ENCODE results near the gene ZNF407. TPM values are rescaled to one million over a fixed set of nuclear protein-coding genes. Genes with fewer than 3 reads are reported as not detected.

ZNF407 gene
- total and polyA plus RNA-seq, 2 of the 13 experiments (the other 11 are each of a cell fraction or from before 2014, with no cell fraction given): 2.3 to 8.7 TPM

GRCh38 chr18:74597034-74597661, 522 bp upstream of the ZNF407 start (continued):
- TF ChIP-seq THRA (CRISPR knock-in tag; IDR thresholded peaks at IDR 0.05; ENCODE audit: borderline replicate concordance): no peak
- TF ChIP-seq ZBTB4 (CRISPR knock-in tag; IDR thresholded peaks at IDR 0.05; ENCODE audit: borderline replicate concordance): no peak
- no peak for TF ChIP-seq SOX6 (IDR thresholded peaks at IDR 0.05)
- 0 out of 2 replicates have a peak, but pooled peaks have one; percentile 26 for TF ChIP-seq SOX6 (CRISPR knock-in tag; IDR thresholded peaks at IDR 0.05)
- TF ChIP-seq, protein P1, sequence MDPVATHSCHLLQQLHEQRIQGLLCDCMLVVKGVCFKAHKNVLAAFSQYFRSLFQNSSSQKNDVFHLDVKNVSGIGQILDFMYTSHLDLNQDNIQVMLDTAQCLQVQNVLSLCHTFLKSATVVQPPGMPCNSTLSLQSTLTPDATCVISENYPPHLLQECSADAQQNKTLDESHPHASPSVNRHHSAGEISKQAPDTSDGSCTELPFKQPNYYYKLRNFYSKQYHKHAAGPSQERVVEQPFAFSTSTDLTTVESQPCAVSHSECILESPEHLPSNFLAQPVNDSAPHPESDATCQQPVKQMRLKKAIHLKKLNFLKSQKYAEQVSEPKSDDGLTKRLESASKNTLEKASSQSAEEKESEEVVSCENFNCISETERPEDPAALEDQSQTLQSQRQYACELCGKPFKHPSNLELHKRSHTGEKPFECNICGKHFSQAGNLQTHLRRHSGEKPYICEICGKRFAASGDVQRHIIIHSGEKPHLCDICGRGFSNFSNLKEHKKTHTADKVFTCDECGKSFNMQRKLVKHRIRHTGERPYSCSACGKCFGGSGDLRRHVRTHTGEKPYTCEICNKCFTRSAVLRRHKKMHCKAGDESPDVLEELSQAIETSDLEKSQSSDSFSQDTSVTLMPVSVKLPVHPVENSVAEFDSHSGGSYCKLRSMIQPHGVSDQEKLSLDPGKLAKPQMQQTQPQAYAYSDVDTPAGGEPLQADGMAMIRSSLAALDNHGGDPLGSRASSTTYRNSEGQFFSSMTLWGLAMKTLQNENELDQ (CRISPR knock-in tag; IDR thresholded peaks at IDR 0.05; ENCODE audit: borderline replicate concordance): no peak
- no peak for TF ChIP-seq ZNF619 (CRISPR knock-in tag; IDR thresholded peaks at IDR 0.05)
- TF ChIP-seq ZNF564 (CRISPR knock-in tag; IDR thresholded peaks at IDR 0.05): 0 out of 2 replicates have a peak, but pooled peaks have one; percentile 39
- TF ChIP-seq, protein P2, sequence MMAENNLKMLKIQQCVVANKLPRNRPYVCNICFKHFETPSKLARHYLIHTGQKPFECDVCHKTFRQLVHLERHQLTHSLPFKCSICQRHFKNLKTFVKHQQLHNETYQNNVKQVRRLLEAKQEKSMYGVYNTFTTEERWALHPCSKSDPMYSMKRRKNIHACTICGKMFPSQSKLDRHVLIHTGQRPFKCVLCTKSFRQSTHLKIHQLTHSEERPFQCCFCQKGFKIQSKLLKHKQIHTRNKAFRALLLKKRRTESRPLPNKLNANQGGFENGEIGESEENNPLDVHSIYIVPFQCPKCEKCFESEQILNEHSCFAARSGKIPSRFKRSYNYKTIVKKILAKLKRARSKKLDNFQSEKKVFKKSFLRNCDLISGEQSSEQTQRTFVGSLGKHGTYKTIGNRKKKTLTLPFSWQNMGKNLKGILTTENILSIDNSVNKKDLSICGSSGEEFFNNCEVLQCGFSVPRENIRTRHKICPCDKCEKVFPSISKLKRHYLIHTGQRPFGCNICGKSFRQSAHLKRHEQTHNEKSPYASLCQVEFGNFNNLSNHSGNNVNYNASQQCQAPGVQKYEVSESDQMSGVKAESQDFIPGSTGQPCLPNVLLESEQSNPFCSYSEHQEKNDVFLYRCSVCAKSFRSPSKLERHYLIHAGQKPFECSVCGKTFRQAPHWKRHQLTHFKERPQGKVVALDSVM (CRISPR knock-in tag; IDR thresholded peaks at IDR 0.05): no peak; the same call in 1 of the 2 replicates
- TF ChIP-seq, protein P3, sequence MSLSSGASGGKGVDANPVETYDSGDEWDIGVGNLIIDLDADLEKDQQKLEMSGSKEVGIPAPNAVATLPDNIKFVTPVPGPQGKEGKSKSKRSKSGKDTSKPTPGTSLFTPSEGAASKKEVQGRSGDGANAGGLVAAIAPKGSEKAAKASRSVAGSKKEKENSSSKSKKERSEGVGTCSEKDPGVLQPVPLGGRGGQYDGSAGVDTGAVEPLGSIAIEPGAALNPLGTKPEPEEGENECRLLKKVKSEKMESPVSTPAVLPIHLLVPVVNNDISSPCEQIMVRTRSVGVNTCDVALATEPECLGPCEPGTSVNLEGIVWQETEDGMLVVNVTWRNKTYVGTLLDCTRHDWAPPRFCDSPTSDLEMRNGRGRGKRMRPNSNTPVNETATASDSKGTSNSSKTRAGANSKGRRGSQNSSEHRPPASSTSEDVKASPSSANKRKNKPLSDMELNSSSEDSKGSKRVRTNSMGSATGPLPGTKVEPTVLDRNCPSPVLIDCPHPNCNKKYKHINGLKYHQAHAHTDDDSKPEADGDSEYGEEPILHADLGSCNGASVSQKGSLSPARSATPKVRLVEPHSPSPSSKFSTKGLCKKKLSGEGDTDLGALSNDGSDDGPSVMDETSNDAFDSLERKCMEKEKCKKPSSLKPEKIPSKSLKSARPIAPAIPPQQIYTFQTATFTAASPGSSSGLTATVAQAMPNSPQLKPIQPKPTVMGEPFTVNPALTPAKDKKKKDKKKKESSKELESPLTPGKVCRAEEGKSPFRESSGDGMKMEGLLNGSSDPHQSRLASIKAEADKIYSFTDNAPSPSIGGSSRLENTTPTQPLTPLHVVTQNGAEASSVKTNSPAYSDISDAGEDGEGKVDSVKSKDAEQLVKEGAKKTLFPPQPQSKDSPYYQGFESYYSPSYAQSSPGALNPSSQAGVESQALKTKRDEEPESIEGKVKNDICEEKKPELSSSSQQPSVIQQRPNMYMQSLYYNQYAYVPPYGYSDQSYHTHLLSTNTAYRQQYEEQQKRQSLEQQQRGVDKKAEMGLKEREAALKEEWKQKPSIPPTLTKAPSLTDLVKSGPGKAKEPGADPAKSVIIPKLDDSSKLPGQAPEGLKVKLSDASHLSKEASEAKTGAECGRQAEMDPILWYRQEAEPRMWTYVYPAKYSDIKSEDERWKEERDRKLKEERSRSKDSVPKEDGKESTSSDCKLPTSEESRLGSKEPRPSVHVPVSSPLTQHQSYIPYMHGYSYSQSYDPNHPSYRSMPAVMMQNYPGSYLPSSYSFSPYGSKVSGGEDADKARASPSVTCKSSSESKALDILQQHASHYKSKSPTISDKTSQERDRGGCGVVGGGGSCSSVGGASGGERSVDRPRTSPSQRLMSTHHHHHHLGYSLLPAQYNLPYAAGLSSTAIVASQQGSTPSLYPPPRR (CRISPR knock-in tag; IDR thresholded peaks at IDR 0.05; ENCODE audit: borderline replicate concordance): no peak
- TF ChIP-seq NFRKB (IDR thresholded peaks at IDR 0.05): no peak
- no peak for TF ChIP-seq TFAP4 (IDR thresholded peaks at IDR 0.05; ENCODE audit: borderline replicate concordance, low read depth)
- TF ChIP-seq, protein P4, sequence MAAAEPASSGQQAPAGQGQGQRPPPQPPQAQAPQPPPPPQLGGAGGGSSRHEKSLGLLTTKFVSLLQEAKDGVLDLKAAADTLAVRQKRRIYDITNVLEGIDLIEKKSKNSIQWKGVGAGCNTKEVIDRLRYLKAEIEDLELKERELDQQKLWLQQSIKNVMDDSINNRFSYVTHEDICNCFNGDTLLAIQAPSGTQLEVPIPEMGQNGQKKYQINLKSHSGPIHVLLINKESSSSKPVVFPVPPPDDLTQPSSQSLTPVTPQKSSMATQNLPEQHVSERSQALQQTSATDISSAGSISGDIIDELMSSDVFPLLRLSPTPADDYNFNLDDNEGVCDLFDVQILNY (CRISPR knock-in tag; conservative IDR thresholded peaks at IDR 0.05): no peak
